NCI-H1436 treated with DMSO at 0.1 percent for 48 hours (cell line): Measurements from ENCODE around the gene PPAT.

Experiments
- DNase-seq: peaks from one replicate; lab custom pipeline; 2025; lab: John Stamatoyannopoulos, UW

PPAT gene

GRCh38 chr4:56434599-56435139 is 746 bp downstream of the PPAT start:
- DNase-seq, result peak; percentile 3

GRCh38 chr4:56433280-56433679 is 2.1 kb downstream of the PPAT start:
- no peak for DNase-seq

- no peak for DNase-seq
Measured at GRCh38 chr4:56430203-56430602, 5.2 kb downstream of the PPAT start.

GRCh38 chr4:56427179-56427578 is 8.2 kb downstream of the PPAT start:
- no peak for DNase-seq

GRCh38 chr4:56426273-56426672 is 9.1 kb downstream of the PPAT start:
- DNase-seq, result no peak

- no peak for DNase-seq
Measured at GRCh38 chr4:56425518-56425917, 9.9 kb downstream of the PPAT start.

GRCh38 chr4:56424697-56425514 is 10.5 kb downstream of the PPAT start:
- no peak for DNase-seq

- DNase-seq, result no peak
Measured at GRCh38 chr4:56424176-56424575, 11.2 kb downstream of the PPAT start.

GRCh38 chr4:56417396-56417795 is 18.0 kb downstream of the PPAT start:
- DNase-seq, result no peak

GRCh38 chr4:56416349-56416748 is 19.1 kb downstream of the PPAT start:
- no peak for DNase-seq

- DNase-seq, result no peak
Measured at GRCh38 chr4:56414135-56414670, 21.2 kb downstream of the PPAT start.

- DNase-seq, result peak; percentile 65
Measured at GRCh38 chr4:56410247-56411062, 25.0 kb downstream of the PPAT start.

GRCh38 chr4:56409511-56410090 is 25.8 kb downstream of the PPAT start:
- DNase-seq, result no peak

- no peak for DNase-seq
Measured at GRCh38 chr4:56408978-56409377, 26.4 kb downstream of the PPAT start.

- no peak for DNase-seq
Measured at GRCh38 chr4:56406151-56406550, 29.3 kb downstream of the PPAT start.

- no peak for DNase-seq
Measured at GRCh38 chr4:56405016-56405415, 30.4 kb downstream of the PPAT start.

GRCh38 chr4:56400560-56400959 is 34.9 kb downstream of the PPAT start:
- no peak for DNase-seq

- no peak for DNase-seq
Measured at GRCh38 chr4:56391270-56391669, 44.1 kb downstream of the PPAT start.

GRCh38 chr4:56389558-56389957 is 45.9 kb downstream of the PPAT start:
- no peak for DNase-seq

- no peak for DNase-seq
Measured at GRCh38 chr4:56388306-56388705, 47.1 kb downstream of the PPAT start.

GRCh38 chr4:56387023-56388001 is 48.1 kb downstream of the PPAT start, which contains the start of gene AASDH:
TSS of gene AASDH (minus strand) at chr4:56387491. CDS start at chr4:56384299, 3,192 bp downstream.
- DNase-seq, result peak; percentile 64
